Keratinocyte (primary cell): ENCODE data around the gene STK11. TPM values are rescaled to one million over a fixed set of nuclear protein-coding genes. Genes with fewer than 3 reads are reported as not detected.
A peak's percentile ranks its signal among the peaks of the same experiment; 100 is the strongest.

Experiments
- DNase-seq: peaks from one replicate; pipeline ENCODE4 v3.0.0-alpha.2; 2011; ENCODE audit warnings: low read depth, missing footprints, low spot score
- FAIRE-seq: peaks from 2 replicates; lab custom pipeline; 2011; peaks lifted over from hg19 to GRCh38; lab: Jason Lieb, UNC
- H2AFZ ChIP-seq: 2 replicates; pipeline ENCODE4 v1.6.0; 2012; ENCODE audit warnings: low read length, control low read depth, inconsistent platforms; ENCODE audit not compliant: control insufficient read depth
- H3K27ac ChIP-seq: 2 replicates; pipeline ENCODE4 v1.5.1; 2011; ENCODE audit warnings: low read length; ENCODE audit not compliant: control insufficient read depth, insufficient read depth
- H3K27me3 ChIP-seq: 3 replicates; pipeline ENCODE4 v1.6.0; 2011; ENCODE audit warnings: low read length; ENCODE audit not compliant: control insufficient read depth, insufficient read depth; ENCODE audit errors: extremely low read depth
- H3K36me3 ChIP-seq, 2 experiments: 2 replicates in 1 of 2; 3 replicates in 1 of 2; pipeline ENCODE4 v1.5.1; 2011; ENCODE audit warnings: low read length in 2 of 2, mild to moderate bottlenecking in 1 of 2; ENCODE audit not compliant: control insufficient read depth in 2 of 2, insufficient read depth in 2 of 2; ENCODE audit errors: extremely low read depth in 1 of 2
- H3K4me1 ChIP-seq: 3 replicates; pipeline ENCODE4 v1.5.1; 2011; ENCODE audit warnings: low read length; ENCODE audit not compliant: control insufficient read depth, insufficient read depth; ENCODE audit errors: extremely low read depth
- H3K4me2 ChIP-seq: 3 replicates; pipeline ENCODE4 v1.6.0; 2011; ENCODE audit warnings: low read depth, low read length; ENCODE audit not compliant: control insufficient read depth, insufficient read depth; ENCODE audit errors: extremely low read depth
- H3K4me3 ChIP-seq, 3 experiments: fragments of 200-600 bp in 1 of 3; sonication (generic) in 1 of 3; 2 replicates in 2 of 3; 3 replicates in 1 of 3; pipeline ENCODE4 v1.5.1; 2011 to 2016; ENCODE audit warnings: low read length in 3 of 3, mild to moderate bottlenecking in 3 of 3, control low read depth in 2 of 3, inconsistent platforms in 1 of 3, low read depth in 1 of 3, mixed read lengths in 1 of 3, mixed run types in 1 of 3, moderate library complexity in 1 of 3; ENCODE audit not compliant: control insufficient read depth in 2 of 3, insufficient read depth in 2 of 3; ENCODE audit errors: extremely low read depth in 1 of 3
- H3K79me2 ChIP-seq: 2 replicates; pipeline ENCODE4 v1.6.0; 2012; ENCODE audit warnings: low read length; ENCODE audit not compliant: control insufficient read depth, insufficient read depth
- H3K9ac ChIP-seq: 3 replicates; pipeline ENCODE4 v1.6.0; 2011; ENCODE audit warnings: low read length; ENCODE audit not compliant: control insufficient read depth, insufficient read depth; ENCODE audit errors: extremely low read depth
- H3K9me1 ChIP-seq: 3 replicates; pipeline ENCODE4 v1.6.0; 2011; ENCODE audit warnings: low read length; ENCODE audit not compliant: control insufficient read depth, insufficient read depth; ENCODE audit errors: extremely low read depth
- H3K9me3 ChIP-seq: 2 replicates; pipeline ENCODE4 v1.5.1; 2012; ENCODE audit warnings: low read depth, low read length; ENCODE audit not compliant: control insufficient read depth
- H4K20me1 ChIP-seq: 3 replicates; pipeline ENCODE4 v1.6.0; 2011; ENCODE audit warnings: low read length; ENCODE audit not compliant: control insufficient read depth, insufficient read depth; ENCODE audit errors: extremely low read depth
- CTCF ChIP-seq, 3 experiments: IDR thresholded peaks in 1 of 3; conservative IDR thresholded peaks in 1 of 3; optimal IDR thresholded peaks in 1 of 3; 2 replicates in 2 of 3; 3 replicates in 1 of 3; pipeline versions ENCODE3 to v1.5.1; 2011; ENCODE audit warnings: low read length in 3 of 3, mild to moderate bottlenecking in 3 of 3, moderate library complexity in 2 of 3, control low read depth in 1 of 3, inconsistent platforms in 1 of 3; ENCODE audit not compliant: insufficient read depth in 2 of 3; ENCODE audit errors: extremely low read depth in 1 of 3
- EZH2 ChIP-seq: IDR thresholded peaks from one replicate; pipeline ENCODE4 v1.6.1; 2012; ENCODE audit warnings: inconsistent platforms, mild to moderate bottlenecking, low read length, moderate library complexity
- dilution Hi-C: fragments of 300-500 bp; cut with MboI; formaldehyde crosslinking; loops from one replicate; pipeline ENCODE4 v1.7.0; 2020; ENCODE audit warnings: low sequenced_read_pairs; ENCODE audit not compliant: extremely low pct_ligation_motif_present
- polyA plus RNA-seq, 5 experiments: library from polyadenylated mRNA; depleted of rRNA in 3 of 5; stranded (reverse) in 3 of 5; stranded (forward) in 1 of 5; unstranded in 1 of 5; fragments of >200 nt; gene quantifications; 1 replicate in 1 of 5; 2 replicates in 3 of 5; 3 replicates in 1 of 5; pipeline versions ENCODE4 v1.2.1 to v1.2.3, GENCODE V29; 2011 to 2012; ENCODE audit warnings: missing spikeins in 2 of 5, low read depth in 1 of 5, low replicate concordance in 1 of 5

Gene STK11
- polyA plus RNA-seq, 1 donor (not counting 4 experiments of a cell fraction or from before 2014, with no cell fraction given), result 24.6 TPM

GRCh38 chr19:1181606-1182005 lies 24.0 kb upstream of the STK11 start:
- H3K4me3 ChIP-seq, result peak overlapping the region in 1 of 3 experiments; percentile 13
- peak overlapping the region; percentile 65 for H3K9ac ChIP-seq
- H3K36me3 ChIP-seq, result no peaks in the 10 kb centered on the region
- FAIRE-seq (peak; percentile 91), DNase-seq (no peak)
- H3K27me3 ChIP-seq, result no peaks in the 10 kb centered on the region
- no peaks in the 10 kb centered on the region for H3K9me1 ChIP-seq
- no peaks in the 10 kb centered on the region for H3K9me3 ChIP-seq
- peaks cover 56% of the 10 kb centered on the region for H3K4me1 ChIP-seq
- TF ChIP-seq CTCF (optimal IDR thresholded peaks at IDR 0.05 in 1 of 3, IDR thresholded peaks at IDR 0.05 in 1 of 3, conservative IDR thresholded peaks at IDR 0.05 in 1 of 3; ENCODE audit: extremely low read depth in 1 of 3, insufficient read depth in 2 of 3, low read length in 3 of 3) (no peak), EZH2 (no peak)
- dilution Hi-C loops, result no loop called here
- peak overlapping the region; percentile 73 for H3K27ac ChIP-seq
- H2AFZ ChIP-seq, result no peak overlapping the region
- H3K79me2 ChIP-seq, result no peaks in the 10 kb centered on the region
- H3K4me2 ChIP-seq, result peak overlapping the region; percentile 61
- H4K20me1 ChIP-seq, result no peaks in the 10 kb centered on the region

GRCh38 chr19:1182068-1182467 lies 23.5 kb upstream of the STK11 start:
- H3K4me3 ChIP-seq, result no peak overlapping the region
- no peaks in the 10 kb centered on the region for H3K9me3 ChIP-seq
- H2AFZ ChIP-seq, result no peak overlapping the region
- H4K20me1 ChIP-seq, result no peaks in the 10 kb centered on the region
- H3K9ac ChIP-seq, result peak overlapping the region; percentile 65
- FAIRE-seq (no peak), DNase-seq (no peak)
- no peaks in the 10 kb centered on the region for H3K9me1 ChIP-seq
- H3K27me3 ChIP-seq, result no peaks in the 10 kb centered on the region
- H3K4me1 ChIP-seq, result peaks cover 51% of the 10 kb centered on the region
- no peaks in the 10 kb centered on the region for H3K79me2 ChIP-seq
- peak overlapping the region; percentile 61 for H3K4me2 ChIP-seq
- TF ChIP-seq CTCF (optimal IDR thresholded peaks at IDR 0.05 in 1 of 3, IDR thresholded peaks at IDR 0.05 in 1 of 3, conservative IDR thresholded peaks at IDR 0.05 in 1 of 3; ENCODE audit: extremely low read depth in 1 of 3, insufficient read depth in 2 of 3, low read length in 3 of 3), result no peak
- TF ChIP-seq EZH2, result no peak
- no peaks in the 10 kb centered on the region for H3K36me3 ChIP-seq
- dilution Hi-C loops, result no loop called here
- H3K27ac ChIP-seq, result peak overlapping the region; percentile 73
